BJ (cell line): ENCODE results near the gene RELL1. TPM values are rescaled to one million over a fixed set of nuclear protein-coding genes. Genes with fewer than 3 reads are reported as not detected.

ENCODE experiments used
- CTCF ChIA-PET: fragments of 350-600 bp; formaldehyde crosslinking; extraction: SDS; loops from one replicate; lab custom pipeline; 2021; ENCODE audit warnings: antibody characterized with exemption, inconsistent platforms; lab: Yijun Ruan, JAX
- POLR2A ChIA-PET: fragments of 300-600 bp; sonication (Branson Sonifier 250); formaldehyde crosslinking; extraction: SDS; loops from one replicate; lab custom pipeline; 2021; ENCODE audit warnings: antibody characterized with exemption; lab: Charles Lee
- DNase-seq: peaks from one replicate; pipeline ENCODE4 v3.0.0-alpha.2; 2011; ENCODE audit warnings: low read depth
- H3K27me3 ChIP-seq: 2 replicates; pipeline ENCODE4 v1.6.0; 2011; ENCODE audit warnings: low read length; ENCODE audit not compliant: control insufficient read depth, insufficient read depth
- H3K36me3 ChIP-seq: 2 replicates; pipeline ENCODE4 v1.5.1; 2011; ENCODE audit warnings: low read length; ENCODE audit not compliant: control insufficient read depth, insufficient read depth
- H3K4me3 ChIP-seq: 2 replicates; pipeline ENCODE4 v1.5.1; 2011; ENCODE audit warnings: low read depth, mild to moderate bottlenecking, control low read depth, low read length
- CTCF ChIP-seq: IDR thresholded peaks from 2 replicates; pipeline ENCODE4 v1.5.1; 2011; ENCODE audit warnings: low read depth, mild to moderate bottlenecking, control low read depth, inconsistent platforms, low read length, moderate library complexity; ENCODE audit not compliant: insufficient read depth
- polyA minus RNA-seq: library from RNA; depleted of rRNA, polyadenylated mRNA; stranded (reverse); fragments of >200 nt; gene quantifications from 2 replicates; pipeline ENCODE4 v1.2.3, GENCODE V29; 2011; rRNA and poly(A)+ RNA removed
- polyA plus RNA-seq: library from polyadenylated mRNA; depleted of rRNA; stranded (reverse); fragments of >200 nt; gene quantifications from 2 replicates; pipeline ENCODE4 v1.2.3, GENCODE V29; 2011; rRNA removed

RELL1 gene
- polyA plus RNA-seq: 6.5 and 8.1 TPM in 2 replicates
- polyA minus RNA-seq: 31.7 and 35.9 TPM in 2 replicates

DNA sequence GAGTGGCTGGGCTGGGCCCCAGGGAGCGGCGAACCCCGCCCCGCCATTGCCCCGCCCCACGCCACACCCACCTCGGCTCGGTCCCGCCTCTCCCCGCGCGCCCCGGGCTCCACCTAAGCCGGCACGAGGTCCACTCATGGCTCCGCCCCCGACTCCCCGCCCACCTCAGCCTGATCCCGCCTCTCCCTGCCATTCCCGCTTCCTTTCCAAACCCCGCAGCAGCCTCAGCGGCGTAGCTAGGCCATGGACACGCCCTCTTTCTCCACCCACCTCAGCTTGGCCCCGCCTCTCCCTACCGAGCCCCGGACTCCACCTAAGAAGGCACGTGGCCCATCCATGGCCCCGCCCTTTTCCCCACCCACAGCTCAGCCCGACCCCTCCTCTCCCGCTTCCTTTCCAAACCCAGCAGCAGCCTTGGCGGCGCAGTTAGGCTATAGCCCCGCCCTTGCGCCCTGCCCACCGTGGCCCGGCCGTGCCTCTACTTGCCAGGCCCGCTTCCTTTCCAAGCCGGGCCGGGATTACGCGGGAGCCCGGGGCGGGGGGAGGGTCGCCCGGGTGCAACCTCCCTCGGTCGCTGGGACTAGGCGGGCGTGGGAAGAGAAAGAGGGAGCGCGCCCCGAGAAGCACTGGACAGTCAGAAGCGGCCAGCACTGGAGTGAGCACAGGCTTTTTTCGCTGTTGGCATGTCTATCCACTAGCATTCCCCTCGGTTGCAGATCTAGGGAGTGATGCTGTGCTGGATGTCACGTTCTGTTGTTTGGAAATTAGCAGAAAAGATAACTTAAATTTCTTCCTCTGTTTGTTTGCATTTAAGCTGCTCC is at the start of gene RELL1:
RELL1 (minus strand) TSS at position 4 of the 821 bp plus-strand sequence. CDS start 89 bp downstream, outside the sequence.
- CTCF ChIA-PET: interaction anchor here (0.6 to 1.4 kb wide), 3 partner anchors 16 to 973 kb away, joined by 3 to 4 read pairs (median 3); no protein-coding TSS in a partner anchor
- no peak for TF ChIP-seq CTCF
- POLR2A ChIA-PET: interaction anchor here (0.6 to 0.7 kb wide), 3 partner anchors 12 to 1160 kb away, joined by 3 to 21 read pairs (median 6); no protein-coding TSS in a partner anchor

DNA sequence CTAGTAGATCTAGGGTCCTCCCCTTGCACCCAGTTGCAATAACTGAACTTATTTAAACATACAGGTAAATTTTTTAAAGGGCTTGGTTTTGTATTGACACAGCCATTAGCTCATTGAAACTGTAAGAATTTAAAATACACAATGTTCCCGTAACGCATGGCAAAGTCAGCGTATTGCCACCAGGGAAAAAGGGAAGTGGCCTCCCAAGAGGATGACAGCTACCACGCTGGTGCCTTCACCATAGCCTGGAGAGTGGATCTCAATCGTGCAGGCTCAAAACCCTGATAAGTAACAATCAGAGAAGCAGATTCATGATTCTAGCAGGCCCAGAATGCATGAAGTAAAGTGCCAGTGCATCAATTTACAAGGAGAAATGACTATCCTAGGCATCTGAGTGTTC is 49.4 kb upstream of the RELL1 start:
- DNase-seq: no peak
- CTCF ChIA-PET: interaction anchor here (1.1 kb wide), 1 partner anchor 132 kb away, joined by 3 read pairs; no protein-coding TSS in a partner anchor
- Histone ChIP-seq H3K36me3 (no peaks in the 10 kb centered on the region), H3K4me3 (no peak overlapping the region), H3K27me3 (peaks cover 2% of the 10 kb centered on the region; the same call in 1 of the 2 replicates)
- POLR2A ChIA-PET: no interaction called here
- no peak for TF ChIP-seq CTCF

More for the DNA sequence above, at the start of gene RELL1:
- Histone ChIP-seq H3K4me3 (peak within 1 kb of the TSS; percentile 93), H3K36me3 (no peaks in the 10 kb centered on the region), H3K27me3 (no peaks in the 10 kb centered on the region)
- peak; percentile 98 for DNase-seq

- Histone ChIP-seq H3K4me3 (no peak overlapping the region), H3K36me3 (no peaks in the 10 kb centered on the region), H3K27me3 (peaks cover 2% of the 10 kb centered on the region; the same call in 1 of the 2 replicates)
- TF ChIP-seq CTCF: no peak
- no peak for DNase-seq
- POLR2A ChIA-PET: no interaction called here
- CTCF ChIA-PET: interaction anchor here (1.1 kb wide), 1 partner anchor 131 kb away, joined by 3 read pairs; no protein-coding TSS in a partner anchor
These were observed 48.8 kb upstream of the RELL1 start for GRCh38 chr4:37734989-37735388.

DNA sequence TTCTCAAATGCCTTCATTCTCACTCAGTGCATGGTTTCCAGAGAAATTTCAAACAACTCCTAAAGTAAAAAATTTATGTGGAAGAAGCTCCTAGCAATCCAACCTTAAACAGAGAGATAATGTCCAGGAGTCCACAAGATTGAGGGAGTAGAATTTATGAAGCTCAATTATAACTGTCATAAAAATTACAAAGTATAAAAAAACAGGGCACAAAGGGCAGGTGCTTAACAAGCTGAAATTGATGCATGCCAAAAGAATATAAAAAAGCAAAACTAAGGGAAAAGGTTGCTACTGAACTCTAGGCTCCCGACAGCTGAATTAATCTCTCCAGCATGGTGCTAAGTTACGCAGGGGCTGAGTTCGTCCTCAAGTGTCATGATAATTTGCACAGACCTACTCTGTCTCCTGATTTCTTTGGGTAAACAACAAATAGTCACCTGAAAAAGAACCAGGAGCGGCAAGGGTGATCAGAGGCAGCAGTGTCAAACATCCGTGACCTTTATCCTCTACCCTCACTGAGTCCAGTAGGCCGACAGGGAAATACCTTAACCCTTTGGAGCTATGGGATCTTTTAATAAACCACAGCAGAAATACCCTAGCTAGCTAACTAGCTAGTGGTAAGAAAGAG is 47.2 kb upstream of the RELL1 start:
- Histone ChIP-seq H3K36me3 (no peaks in the 10 kb centered on the region), H3K4me3 (no peak overlapping the region), H3K27me3 (peaks cover 4% of the 10 kb centered on the region)
- ChIA-PET POLR2A (no interaction called here), CTCF (interaction anchor here (0.7 to 0.8 kb wide), 2 partner anchors 9 to 51 kb away, joined by 3 read pairs; no protein-coding TSS in a partner anchor)
- DNase-seq: no peak
- TF ChIP-seq CTCF: no peak
